SK-N-SH (cell line): ENCODE measurements around the gene SF3B1. TPM values are rescaled to one million over a fixed set of nuclear protein-coding genes. Genes with fewer than 3 reads are reported as not detected.

ENCODE experiments used
- CTCF ChIA-PET: fragments of 300-600, 350-600 bp; formaldehyde crosslinking; extraction: SDS; loops from one replicate; lab custom pipeline; 2021; lab: Yijun Ruan, JAX
- POLR2A ChIA-PET: fragments of 350-600 bp; sonication (Branson Sonifier 250); formaldehyde crosslinking; extraction: SDS; loops from one replicate; lab custom pipeline; 2020; ENCODE audit warnings: antibody characterized with exemption, inconsistent platforms; lab: Yijun Ruan, JAX
- DNase-seq: peaks from one replicate; pipeline ENCODE4 v3.0.0; 2012
- H2AFZ ChIP-seq: fragments of 200-600 bp; sonication (generic); 2 replicates; pipeline ENCODE4 v1.8.1; 2016; ENCODE audit warnings: antibody characterized with exemption, mild to moderate bottlenecking, low read depth
- H3F3A ChIP-seq: fragments of 200-600 bp; sonication (generic); replicated peaks from 2 replicates; pipeline ENCODE3; 2016; ENCODE audit warnings: antibody characterized with exemption, mild to moderate bottlenecking; ENCODE audit not compliant: insufficient read depth
- H3K27ac ChIP-seq, 2 experiments: fragments of 200-500 bp in 1 of 2; fragments of 200-600 bp in 1 of 2; sonication (Bioruptor generic) in 1 of 2; sonication (generic), shearing (Covaris generic) in 1 of 2; 2 replicates each; pipeline versions ENCODE4 v1.5.1 to v1.6.1; 2014 to 2016; ENCODE audit warnings: low read depth in 2 of 2, inconsistent platforms in 1 of 2, low read length in 1 of 2, mild to moderate bottlenecking in 1 of 2, mixed read lengths in 1 of 2
- H3K27me3 ChIP-seq: fragments of 200-600 bp; sonication (generic), shearing (Covaris generic); 2 replicates; pipeline ENCODE4 v1.6.1; 2016; ENCODE audit warnings: mixed run types; ENCODE audit not compliant: insufficient read depth
- H3K36me3 ChIP-seq, 2 experiments: fragments of 200-500 bp in 1 of 2; fragments of 200-600 bp in 1 of 2; sonication (Bioruptor generic) in 1 of 2; sonication (generic) in 1 of 2; replicated peaks in 1 of 2; 2 replicates each; pipeline versions ENCODE3 to v1.5.1; 2014 to 2016; ENCODE audit warnings: low read length in 1 of 2, mild to moderate bottlenecking in 1 of 2; ENCODE audit not compliant: insufficient read depth in 2 of 2, control insufficient read depth in 1 of 2
- H3K4me1 ChIP-seq, 2 experiments: fragments of 200-500 bp in 1 of 2; fragments of 200-600 bp in 1 of 2; sonication (Bioruptor generic) in 1 of 2; sonication (generic), shearing (Covaris generic) in 1 of 2; 2 replicates each; pipeline versions ENCODE4 v1.5.1 to v1.6.1; 2014 to 2016; ENCODE audit warnings: low read depth in 1 of 2, low read length in 1 of 2, mixed run types in 1 of 2; ENCODE audit not compliant: insufficient read depth in 2 of 2, control insufficient read depth in 1 of 2
- H3K4me2 ChIP-seq: fragments of 200-600 bp; sonication (generic), shearing (Covaris generic); 2 replicates; pipeline ENCODE4 v1.6.1; 2017; ENCODE audit warnings: mixed run types
- H3K4me3 ChIP-seq, 2 experiments: fragments of 200-500 bp in 1 of 2; fragments of 200-600 bp in 1 of 2; sonication (Bioruptor generic) in 1 of 2; sonication (generic), shearing (Covaris generic) in 1 of 2; 2 replicates each; pipeline versions ENCODE4 v1.5.1 to v1.8.1; 2014 to 2016; ENCODE audit warnings: low read depth in 2 of 2, inconsistent platforms in 1 of 2, low read length in 1 of 2, mild to moderate bottlenecking in 1 of 2, mixed read lengths in 1 of 2, moderate library complexity in 1 of 2
- H3K79me2 ChIP-seq: fragments of 200-600 bp; sonication (generic); 2 replicates; pipeline ENCODE4 v1.8.1; 2017; ENCODE audit warnings: mild to moderate bottlenecking; ENCODE audit not compliant: insufficient read depth
- H3K9ac ChIP-seq: fragments of 200-600 bp; sonication (generic); 2 replicates; pipeline ENCODE4 v1.6.1; 2017; ENCODE audit warnings: mixed run types
- H3K9me2 ChIP-seq: fragments of 200-600 bp; sonication (generic); 2 replicates; pipeline ENCODE4 v1.6.1; 2017; ENCODE audit warnings: mixed run types
- H3K9me3 ChIP-seq: fragments of 200-600 bp; sonication (generic); 2 replicates; pipeline ENCODE4 v1.6.1; 2017; ENCODE audit warnings: mixed run types, mild to moderate bottlenecking, moderate library complexity
- H4K20me1 ChIP-seq: fragments of 200-600 bp; sonication (generic); 2 replicates; pipeline ENCODE4 v1.6.1; 2017; ENCODE audit warnings: mild to moderate bottlenecking, mixed run types; ENCODE audit not compliant: insufficient read depth
- CHD2 ChIP-seq: fragments of 150-350 bp; IDR thresholded peaks from 2 replicates; pipeline ENCODE4 v1.6.1; 2018; ENCODE audit warnings: low read length; ENCODE audit not compliant: partially characterized antibody
- ELF1 ChIP-seq: IDR thresholded peaks from 2 replicates; pipeline ENCODE4 v1.4.0; 2012
- EZH2phosphoT487 ChIP-seq: fragments of 200-600 bp; sonication (generic); IDR thresholded peaks from 2 replicates; pipeline ENCODE4 v1.6.1; 2017; ENCODE audit warnings: low read depth, mixed run types, mild to moderate bottlenecking, antibody characterized with exemption, moderate library complexity, borderline replicate concordance
- FOSL2 ChIP-seq: IDR thresholded peaks from 2 replicates; pipeline ENCODE4 v1.4.0; 2012; ENCODE audit warnings: low read depth, mild to moderate bottlenecking, moderate library complexity, borderline replicate concordance
- FOXJ3 ChIP-seq: sonication (generic); formaldehyde crosslinking; IDR thresholded peaks from 2 replicates; pipeline ENCODE4 v1.5.1; 2020; ENCODE audit warnings: mild to moderate bottlenecking, missing genetic modification reagents
- FOXM1 ChIP-seq: IDR thresholded peaks from 2 replicates; pipeline ENCODE4 v1.4.0; 2012; ENCODE audit warnings: low read depth, mild to moderate bottlenecking
- GABPA ChIP-seq: IDR thresholded peaks from 2 replicates; pipeline ENCODE4 v1.4.0; 2012; ENCODE audit warnings: low read depth, mild to moderate bottlenecking
- JUND ChIP-seq: IDR thresholded peaks from 2 replicates; pipeline ENCODE4 v1.4.0; 2012
- MEF2A ChIP-seq: IDR thresholded peaks from 2 replicates; pipeline ENCODE4 v1.4.0; 2012; ENCODE audit warnings: low read depth, borderline replicate concordance
- NFIC ChIP-seq: IDR thresholded peaks from 2 replicates; pipeline ENCODE4 v1.4.0; 2012; ENCODE audit warnings: borderline replicate concordance
- NRF1 ChIP-seq: IDR thresholded peaks from 2 replicates; pipeline ENCODE4 v1.6.1; 2012; ENCODE audit warnings: low read depth, mild to moderate bottlenecking, low read length
- RAD21 ChIP-seq: IDR thresholded peaks from 2 replicates; pipeline ENCODE4 v1.6.1; 2012; ENCODE audit warnings: mild to moderate bottlenecking, low read length
- SMC3 ChIP-seq: IDR thresholded peaks from 2 replicates; pipeline ENCODE4 v1.6.1; 2012; ENCODE audit warnings: low read depth, low read length, improper control_type of control experiment
- TAF1 ChIP-seq: IDR thresholded peaks from 2 replicates; pipeline ENCODE4 v1.6.1; 2012; ENCODE audit warnings: low read depth, mild to moderate bottlenecking, low read length, moderate library complexity, borderline replicate concordance
- TCF12 ChIP-seq: IDR thresholded peaks from 2 replicates; pipeline ENCODE4 v1.4.0; 2012
- USF2 ChIP-seq: fragments of 150-350 bp; IDR thresholded peaks from 2 replicates; pipeline ENCODE4 v1.6.1; 2017; ENCODE audit warnings: antibody characterized with exemption, low read length, low read depth, borderline replicate concordance
- YY1 ChIP-seq: IDR thresholded peaks from 2 replicates; pipeline ENCODE4 v1.4.0; 2012; ENCODE audit warnings: low read depth, mild to moderate bottlenecking
- WGBS: methylation state at CpG from one replicate; pipeline ENCODE4 v1.1.6; 2017; ENCODE audit warnings: low lambda C conversion rate; 5-methylcytosine and 5-hydroxymethylcytosine counted together
- polyA plus RNA-seq, 3 experiments: library from polyadenylated mRNA; depleted of rRNA; stranded (reverse); fragments of >200 nt; gene quantifications; 2 replicates each; pipeline ENCODE4 v1.2.3, GENCODE V29; 2012
- TF ChIP-seq, protein P1 (sequence below): fragments of 200-600 bp; sonication (generic); IDR thresholded peaks from 2 replicates; pipeline ENCODE4 v1.6.1; 2017; ENCODE audit warnings: antibody characterized with exemption, mild to moderate bottlenecking, moderate library complexity

SF3B1 gene
- polyA plus RNA-seq, 1 of the 3 experiments (the other 2 are of a cell fraction) = 162 TPM

GRCh38 chr2:197368412-197368811, 66.4 kb downstream of the SF3B1 start (continued):
- no peak for TF ChIP-seq NRF1
- no peak for TF ChIP-seq TAF1
- TF ChIP-seq FOSL2 = no peak
- TF ChIP-seq GABPA = no peak

DNA sequence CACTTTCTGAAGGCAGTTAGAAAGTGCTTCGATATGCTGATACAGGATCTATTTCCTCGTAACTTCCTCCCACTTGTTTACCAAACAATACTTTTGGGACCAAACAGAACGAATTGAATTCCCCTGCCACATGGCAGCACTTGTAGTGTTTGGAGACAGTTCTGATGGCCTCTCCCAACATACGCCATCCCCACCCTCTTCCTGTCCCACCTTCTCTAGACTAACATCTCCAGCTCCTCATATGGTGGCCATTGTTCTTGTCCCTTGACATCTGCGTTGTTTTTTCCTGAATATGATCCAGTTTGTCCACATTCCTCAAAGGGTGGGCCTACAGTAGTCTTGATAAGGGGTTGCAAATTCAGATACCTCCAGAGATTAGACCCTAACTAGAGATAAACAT, 70.8 kb downstream of the SF3B1 start:
- Histone ChIP-seq H2AFZ (no peak overlapping the region), H3K4me3 (no peak overlapping the region), H3K27me3 (no peaks in the 10 kb centered on the region), H3K9ac (no peak overlapping the region), H3K9me3 (no peaks in the 10 kb centered on the region), H3F3A (peaks cover 16% of the 10 kb centered on the region), H4K20me1 (no peaks in the 10 kb centered on the region), H3K9me2 (no peaks in the 10 kb centered on the region), H3K79me2 (no peaks in the 10 kb centered on the region), H3K27ac (no peak overlapping the region), H3K36me3 (no peaks in the 10 kb centered on the region), H3K4me1 (peaks cover 0 to 18% of the 10 kb centered on the region in 2 experiments; a peak in 2 of 4 replicates), H3K4me2 (no peak overlapping the region)
- 70% methylated on average over 5 of the region's 5 CpGs for WGBS
- no peak for DNase-seq
- POLR2A ChIA-PET = no interaction called here
- TF ChIP-seq CHD2 (no peak), ELF1 (no peak), USF2 (no peak), FOXM1 (no peak), FOXJ3 (CRISPR knock-in tag) (no peak), TCF12 (no peak), RAD21 (no peak), SMC3 (no peak), YY1 (no peak), JUND (no peak), TAF1 (no peak), EZH2phosphoT487 (no peak), NFIC (no peak), MEF2A (no peak)
- TF ChIP-seq, protein P1, sequence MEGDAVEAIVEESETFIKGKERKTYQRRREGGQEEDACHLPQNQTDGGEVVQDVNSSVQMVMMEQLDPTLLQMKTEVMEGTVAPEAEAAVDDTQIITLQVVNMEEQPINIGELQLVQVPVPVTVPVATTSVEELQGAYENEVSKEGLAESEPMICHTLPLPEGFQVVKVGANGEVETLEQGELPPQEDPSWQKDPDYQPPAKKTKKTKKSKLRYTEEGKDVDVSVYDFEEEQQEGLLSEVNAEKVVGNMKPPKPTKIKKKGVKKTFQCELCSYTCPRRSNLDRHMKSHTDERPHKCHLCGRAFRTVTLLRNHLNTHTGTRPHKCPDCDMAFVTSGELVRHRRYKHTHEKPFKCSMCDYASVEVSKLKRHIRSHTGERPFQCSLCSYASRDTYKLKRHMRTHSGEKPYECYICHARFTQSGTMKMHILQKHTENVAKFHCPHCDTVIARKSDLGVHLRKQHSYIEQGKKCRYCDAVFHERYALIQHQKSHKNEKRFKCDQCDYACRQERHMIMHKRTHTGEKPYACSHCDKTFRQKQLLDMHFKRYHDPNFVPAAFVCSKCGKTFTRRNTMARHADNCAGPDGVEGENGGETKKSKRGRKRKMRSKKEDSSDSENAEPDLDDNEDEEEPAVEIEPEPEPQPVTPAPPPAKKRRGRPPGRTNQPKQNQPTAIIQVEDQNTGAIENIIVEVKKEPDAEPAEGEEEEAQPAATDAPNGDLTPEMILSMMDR = no peak
- CTCF ChIA-PET = interaction anchor here (1.6 kb wide), 1 partner anchor 53 kb away, joined by 6 read pairs; no protein-coding TSS in a partner anchor
